Transverse colon (tissue), 4 donors: ENCODE results near the gene GPR176.

Experiments
- EP300 ChIP-seq: sonication (generic); formaldehyde crosslinking; IDR thresholded peaks from one replicate; pipeline ENCODE4 v1.6.1; 2017; ENCODE audit warnings: antibody characterized with exemption, low read depth
- POLR2A ChIP-seq: fragments of 450-650 bp; IDR thresholded peaks from one replicate; pipeline ENCODE4 v1.6.1; 2016; ENCODE audit warnings: antibody characterized with exemption, mild to moderate bottlenecking, moderate library complexity
- POLR2AphosphoS5 ChIP-seq, 3 donors: sonication (generic); formaldehyde crosslinking; IDR thresholded peaks; one replicate each; pipeline ENCODE4 v1.6.1; 2016; ENCODE audit warnings: antibody characterized with exemption in 3 of 3
- TF ChIP-seq, protein P1 (sequence below), 5 experiments: fragments of 200-600 bp in 3 of 5; fragments of 450-650 bp in 2 of 5; sonication (generic) in 3 of 5; IDR thresholded peaks; 1 replicate in 2 of 5; 2 replicates in 3 of 5; pipeline ENCODE4 v1.5.1; 2016 to 2017; ENCODE audit warnings: antibody characterized with exemption in 5 of 5, inconsistent platforms in 3 of 5, mild to moderate bottlenecking in 2 of 5, moderate library complexity in 1 of 5

DNA sequence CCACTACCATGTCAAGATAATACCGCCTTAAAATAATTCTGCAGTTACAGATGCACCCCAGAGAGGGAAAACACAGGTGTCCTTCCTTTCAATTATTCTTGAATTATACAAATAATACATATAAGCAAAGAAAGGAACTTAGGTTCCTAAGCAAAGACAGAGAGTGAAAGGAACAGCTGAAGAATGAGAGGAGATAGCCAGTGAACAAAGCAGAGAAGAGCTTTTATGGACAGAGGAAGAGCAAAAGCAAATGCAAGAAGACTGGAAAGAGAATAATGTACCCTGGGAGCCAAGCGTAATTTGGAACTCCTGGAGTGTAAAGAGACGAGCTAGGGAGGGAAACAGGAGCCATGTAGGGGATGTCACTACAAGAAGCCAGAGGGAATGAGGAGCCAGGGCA is 21.7 kb downstream of the GPR176 start:
- no peak for TF ChIP-seq POLR2AphosphoS5 (IDR thresholded peaks at IDR 0.05)
- TF ChIP-seq, protein P1, sequence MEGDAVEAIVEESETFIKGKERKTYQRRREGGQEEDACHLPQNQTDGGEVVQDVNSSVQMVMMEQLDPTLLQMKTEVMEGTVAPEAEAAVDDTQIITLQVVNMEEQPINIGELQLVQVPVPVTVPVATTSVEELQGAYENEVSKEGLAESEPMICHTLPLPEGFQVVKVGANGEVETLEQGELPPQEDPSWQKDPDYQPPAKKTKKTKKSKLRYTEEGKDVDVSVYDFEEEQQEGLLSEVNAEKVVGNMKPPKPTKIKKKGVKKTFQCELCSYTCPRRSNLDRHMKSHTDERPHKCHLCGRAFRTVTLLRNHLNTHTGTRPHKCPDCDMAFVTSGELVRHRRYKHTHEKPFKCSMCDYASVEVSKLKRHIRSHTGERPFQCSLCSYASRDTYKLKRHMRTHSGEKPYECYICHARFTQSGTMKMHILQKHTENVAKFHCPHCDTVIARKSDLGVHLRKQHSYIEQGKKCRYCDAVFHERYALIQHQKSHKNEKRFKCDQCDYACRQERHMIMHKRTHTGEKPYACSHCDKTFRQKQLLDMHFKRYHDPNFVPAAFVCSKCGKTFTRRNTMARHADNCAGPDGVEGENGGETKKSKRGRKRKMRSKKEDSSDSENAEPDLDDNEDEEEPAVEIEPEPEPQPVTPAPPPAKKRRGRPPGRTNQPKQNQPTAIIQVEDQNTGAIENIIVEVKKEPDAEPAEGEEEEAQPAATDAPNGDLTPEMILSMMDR (IDR thresholded peaks at IDR 0.05), result no peak
- no peak for TF ChIP-seq POLR2A
- no peak for TF ChIP-seq EP300
